Stimulated activated naive CD4-positive, alpha-beta T cell treated with Interleukin-2 at 50 U/mL for 16 hours (primary cell): ENCODE results near the gene ILDR2.

ENCODE experiments used
- DNase-seq: peaks from one replicate; lab custom pipeline; 2025; lab: John Stamatoyannopoulos, UW

Gene ILDR2, protein sequence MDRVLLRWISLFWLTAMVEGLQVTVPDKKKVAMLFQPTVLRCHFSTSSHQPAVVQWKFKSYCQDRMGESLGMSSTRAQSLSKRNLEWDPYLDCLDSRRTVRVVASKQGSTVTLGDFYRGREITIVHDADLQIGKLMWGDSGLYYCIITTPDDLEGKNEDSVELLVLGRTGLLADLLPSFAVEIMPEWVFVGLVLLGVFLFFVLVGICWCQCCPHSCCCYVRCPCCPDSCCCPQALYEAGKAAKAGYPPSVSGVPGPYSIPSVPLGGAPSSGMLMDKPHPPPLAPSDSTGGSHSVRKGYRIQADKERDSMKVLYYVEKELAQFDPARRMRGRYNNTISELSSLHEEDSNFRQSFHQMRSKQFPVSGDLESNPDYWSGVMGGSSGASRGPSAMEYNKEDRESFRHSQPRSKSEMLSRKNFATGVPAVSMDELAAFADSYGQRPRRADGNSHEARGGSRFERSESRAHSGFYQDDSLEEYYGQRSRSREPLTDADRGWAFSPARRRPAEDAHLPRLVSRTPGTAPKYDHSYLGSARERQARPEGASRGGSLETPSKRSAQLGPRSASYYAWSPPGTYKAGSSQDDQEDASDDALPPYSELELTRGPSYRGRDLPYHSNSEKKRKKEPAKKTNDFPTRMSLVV

DNA sequence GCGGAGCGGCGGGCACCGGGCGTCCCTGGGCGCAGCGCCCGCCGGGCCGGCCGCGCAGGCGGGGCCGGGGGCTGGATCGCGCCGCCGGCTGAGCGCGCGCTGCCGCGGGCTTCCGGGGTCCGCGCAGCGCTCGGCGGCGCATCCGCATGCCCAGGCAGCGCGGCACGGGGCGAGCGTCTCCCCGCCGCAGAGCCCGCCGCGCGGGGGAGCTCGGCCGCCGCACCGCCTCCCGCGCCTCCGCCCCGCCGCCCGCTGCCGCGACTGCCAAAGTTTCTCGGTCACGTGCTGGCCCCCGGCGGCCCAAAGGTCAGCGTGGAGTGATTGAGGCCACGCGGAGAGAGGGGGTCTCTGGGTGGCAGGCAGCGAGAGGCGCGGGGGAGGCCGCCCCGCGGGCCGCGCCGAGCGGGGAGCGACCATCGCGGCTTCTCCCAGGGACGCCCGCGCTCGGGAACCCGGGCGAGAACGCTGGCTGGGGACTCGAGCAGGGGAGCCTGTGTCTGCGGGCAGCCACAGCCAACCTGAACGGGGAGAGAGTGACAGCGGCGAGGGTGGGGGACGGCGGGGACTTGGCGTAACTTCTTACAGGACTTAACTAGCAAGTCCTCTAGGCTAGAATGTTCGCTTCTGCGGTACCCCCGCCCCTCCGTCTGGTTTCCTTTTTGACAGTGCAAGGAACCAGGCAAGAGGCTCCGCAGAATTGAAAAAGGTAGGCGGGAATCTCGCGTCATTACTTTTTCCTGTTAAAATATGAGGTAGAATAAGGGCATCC lies at the start of gene ILDR2:
ILDR2 (minus strand) TSS at position 180 of the 769 bp plus-strand sequence. CDS start 272 bp downstream, outside the sequence.
- DNase-seq = peak; percentile 63

DNA sequence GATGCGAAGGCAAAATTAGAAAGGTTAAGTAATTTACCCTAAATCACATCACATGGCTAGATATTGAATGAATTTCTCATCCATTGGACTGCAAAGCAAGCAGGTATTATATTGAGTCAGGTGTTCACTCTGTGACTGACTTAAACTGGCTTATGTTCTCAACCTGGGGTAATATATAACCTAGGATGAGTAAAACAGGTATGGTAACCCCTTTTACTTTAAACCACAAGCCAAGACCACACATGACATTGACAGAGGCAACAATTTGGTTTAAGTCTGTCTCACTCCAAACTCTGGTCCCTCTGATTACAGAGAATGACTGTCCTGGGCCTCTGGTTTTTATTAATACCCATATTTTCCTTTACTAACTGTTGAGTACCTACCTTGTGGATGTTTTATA lies 47.0 kb upstream of the ILDR2 start:
- DNase-seq = no peak

DNA sequence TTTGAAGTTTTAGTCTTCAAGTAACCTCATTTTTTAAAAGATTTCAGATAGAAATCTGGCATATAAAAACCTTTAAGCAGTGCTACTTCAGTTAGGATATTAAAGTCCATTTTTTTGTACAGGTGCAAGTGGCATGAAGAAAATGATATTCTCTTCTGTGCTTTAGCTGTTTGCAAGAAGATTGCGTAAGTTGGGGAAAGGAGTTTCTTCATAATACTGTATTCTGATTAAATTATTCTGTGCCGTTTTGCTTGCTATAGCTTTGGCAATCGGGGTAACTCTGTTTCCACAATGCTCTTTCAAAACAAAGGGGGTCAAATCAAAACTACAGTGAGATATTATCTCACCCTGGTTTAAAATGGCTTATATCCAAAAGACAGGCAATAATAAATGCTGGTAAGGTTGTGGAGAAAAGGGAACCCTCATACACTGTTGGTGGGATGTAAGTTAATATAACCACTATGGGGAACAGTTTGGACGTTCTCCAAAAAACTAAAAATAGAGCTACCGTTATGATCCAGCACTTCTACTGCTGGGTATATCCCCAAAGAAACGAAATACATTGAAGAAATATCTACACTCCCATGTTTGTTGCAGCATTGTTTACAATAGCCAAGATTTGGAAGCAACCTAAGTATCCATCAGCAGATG lies 40.9 kb upstream of the ILDR2 start:
- DNase-seq = no peak

DNA sequence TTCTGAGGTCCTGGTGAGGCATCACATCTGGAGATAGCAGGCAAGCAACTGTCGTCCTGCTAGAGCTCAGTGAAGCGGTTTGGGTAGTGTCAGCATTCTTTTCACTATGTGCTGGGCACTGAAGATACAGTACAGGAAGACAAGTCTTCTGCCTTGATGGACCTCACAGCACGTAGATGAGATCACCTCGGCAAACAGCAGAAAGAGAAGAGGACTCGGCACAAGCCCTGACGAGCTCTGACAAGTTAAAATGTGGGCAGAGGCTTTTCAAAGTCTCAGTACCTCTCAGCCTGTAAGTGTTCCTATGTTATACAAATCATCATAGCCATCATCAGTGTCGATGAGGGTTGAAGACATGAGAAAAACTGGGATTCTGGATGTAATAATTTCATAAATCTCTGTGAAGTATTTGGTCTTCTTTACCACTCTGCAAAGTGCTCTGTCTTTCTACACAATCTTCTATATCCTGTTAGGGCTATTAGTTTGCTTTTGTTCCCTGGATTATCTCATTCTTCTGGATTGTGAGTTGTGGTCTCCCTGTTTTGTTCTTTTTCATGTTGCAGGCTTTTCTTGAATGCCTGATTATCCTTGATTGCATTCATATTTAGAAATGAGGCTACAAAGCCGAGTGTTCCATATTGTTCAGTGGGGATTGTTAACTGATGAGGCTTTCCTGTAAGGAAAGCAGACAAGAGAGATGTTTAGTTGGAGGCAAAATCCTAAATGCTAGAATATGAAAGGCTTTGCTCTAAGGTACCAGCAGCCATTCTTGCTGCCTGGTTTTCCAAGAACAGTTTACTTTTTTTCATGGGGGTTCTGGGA lies 38.0 kb upstream of the ILDR2 start:
- no peak for DNase-seq

DNA sequence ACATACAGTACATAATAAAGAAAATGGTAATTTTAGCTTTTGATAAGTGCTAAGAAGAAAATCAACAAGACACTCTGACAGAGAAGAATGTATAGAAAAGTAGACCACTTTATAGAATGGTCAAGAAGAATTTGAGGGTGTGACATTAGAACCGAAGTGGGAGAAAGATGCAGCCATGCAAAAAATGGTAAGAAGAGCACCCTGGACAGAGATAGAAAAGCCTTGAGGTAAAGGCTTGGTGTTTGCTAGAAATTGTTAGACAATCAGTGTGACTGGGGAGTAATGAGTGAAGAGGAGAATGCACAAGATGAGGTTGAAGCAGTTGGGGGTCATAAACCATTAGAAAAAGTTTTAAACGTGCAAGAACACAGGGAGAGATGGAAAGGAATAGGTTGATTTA lies 37.2 kb upstream of the ILDR2 start:
- DNase-seq = no peak

DNA sequence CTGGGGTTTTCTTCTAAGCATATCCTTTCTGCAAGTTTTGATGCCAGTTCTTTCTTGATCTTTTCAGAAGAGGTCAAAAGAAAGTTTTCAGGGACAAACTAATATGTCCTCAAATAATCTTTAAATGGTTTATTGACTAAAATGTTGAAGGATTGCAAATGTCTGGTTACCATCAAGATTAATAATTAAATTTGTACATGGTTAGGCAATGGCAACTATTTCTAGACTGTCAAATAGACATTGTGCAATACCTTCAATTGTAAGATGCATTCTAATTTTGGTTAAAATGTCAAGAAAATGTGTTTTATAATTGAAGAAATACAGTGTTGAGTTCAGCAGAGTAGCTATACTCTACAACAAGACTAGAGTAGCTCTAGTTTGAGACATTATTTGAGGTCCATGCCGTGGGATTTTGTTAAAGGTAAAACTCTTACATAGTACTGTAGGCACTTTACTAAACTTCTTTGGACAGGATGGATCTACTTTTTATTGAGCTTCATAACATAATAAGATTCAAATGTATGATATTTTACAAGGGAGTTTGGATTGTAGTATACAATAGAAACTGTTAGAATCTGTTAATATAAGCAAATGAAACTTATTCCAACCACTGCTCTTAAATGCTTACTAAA lies 36.3 kb upstream of the ILDR2 start:
- no peak for DNase-seq

DNA sequence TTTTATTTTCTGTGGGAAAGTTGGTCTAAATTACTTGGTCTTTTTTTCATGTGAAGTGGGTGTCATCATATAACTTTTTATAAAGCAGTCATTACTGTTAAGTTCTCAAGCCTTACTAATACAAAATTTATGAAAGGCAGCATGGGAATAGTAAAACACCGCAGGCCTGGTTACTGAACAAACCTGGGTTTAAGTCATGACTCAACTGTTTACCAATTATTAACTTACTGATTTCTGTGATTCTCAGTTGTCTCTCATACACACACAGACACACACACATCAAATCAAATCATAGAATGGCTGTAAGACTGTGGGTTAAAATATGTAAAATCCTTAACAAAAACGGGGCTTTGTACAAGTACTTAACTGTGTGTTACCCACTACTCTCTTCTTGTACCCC lies 28.4 kb upstream of the ILDR2 start:
- DNase-seq = no peak

DNA sequence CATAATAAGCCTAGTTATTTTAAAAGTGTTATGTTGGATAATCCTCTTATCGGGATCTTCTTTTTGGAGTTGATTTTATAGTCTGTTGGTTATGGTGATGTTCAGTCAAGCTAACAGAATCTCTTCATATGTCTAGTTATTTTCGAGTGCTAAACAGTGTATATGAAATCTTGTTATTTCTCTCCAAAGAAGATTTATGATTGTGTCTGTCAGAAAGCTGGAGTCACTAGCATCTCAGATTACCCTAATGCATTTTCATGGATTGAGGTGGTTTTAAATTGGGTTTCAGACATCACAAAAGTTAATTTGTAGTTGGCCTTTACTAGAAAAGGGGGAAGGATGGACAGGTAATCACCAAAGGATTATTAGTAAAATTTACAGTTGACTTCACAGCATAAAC lies 27.0 kb upstream of the ILDR2 start:
- DNase-seq = no peak

DNA sequence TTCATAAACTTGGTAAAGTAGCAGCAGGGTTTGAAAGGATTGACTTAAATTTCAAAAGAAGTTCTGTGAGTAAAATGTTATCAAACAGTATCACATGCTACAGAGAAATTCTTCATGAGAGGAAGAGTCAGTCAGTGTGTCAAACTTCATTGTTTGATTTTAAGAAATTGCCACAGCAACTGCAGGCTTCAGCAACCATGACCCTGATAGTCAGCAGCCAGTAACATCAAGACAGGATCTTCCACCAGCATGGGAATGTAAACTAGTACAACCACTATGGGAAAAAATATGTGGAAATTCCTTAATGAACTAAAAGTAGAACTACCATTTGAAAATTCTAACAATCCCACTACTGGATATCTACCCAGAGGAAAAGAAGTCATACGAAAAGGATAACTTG lies 25.2 kb upstream of the ILDR2 start:
- no peak for DNase-seq

DNA sequence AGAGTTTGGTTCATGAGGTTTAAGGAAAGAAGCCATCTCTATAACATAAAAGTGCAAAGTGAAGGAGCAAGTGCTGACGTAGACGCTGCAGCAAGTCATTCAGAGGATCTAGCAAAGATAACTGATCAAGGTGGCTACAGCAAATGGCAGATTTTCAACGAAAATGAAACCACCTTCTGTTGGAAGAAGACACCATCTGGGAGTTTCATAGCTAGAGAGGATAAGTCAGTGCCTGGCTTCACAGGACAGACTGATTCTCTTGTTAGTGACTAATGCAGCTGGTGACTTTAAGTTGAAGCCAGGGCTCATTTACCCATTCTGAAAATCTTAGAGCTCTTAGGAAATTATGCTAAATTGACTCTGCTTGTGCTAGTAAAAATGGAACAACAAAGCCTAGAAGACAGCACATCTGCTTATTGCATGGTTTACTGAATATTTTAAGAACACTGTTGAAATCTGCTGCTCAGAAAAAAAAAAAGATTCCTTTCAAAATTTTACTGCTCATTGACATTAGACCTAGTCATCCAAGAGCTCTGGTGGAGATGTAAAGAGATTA lies 24.2 kb upstream of the ILDR2 start:
- no peak for DNase-seq

DNA sequence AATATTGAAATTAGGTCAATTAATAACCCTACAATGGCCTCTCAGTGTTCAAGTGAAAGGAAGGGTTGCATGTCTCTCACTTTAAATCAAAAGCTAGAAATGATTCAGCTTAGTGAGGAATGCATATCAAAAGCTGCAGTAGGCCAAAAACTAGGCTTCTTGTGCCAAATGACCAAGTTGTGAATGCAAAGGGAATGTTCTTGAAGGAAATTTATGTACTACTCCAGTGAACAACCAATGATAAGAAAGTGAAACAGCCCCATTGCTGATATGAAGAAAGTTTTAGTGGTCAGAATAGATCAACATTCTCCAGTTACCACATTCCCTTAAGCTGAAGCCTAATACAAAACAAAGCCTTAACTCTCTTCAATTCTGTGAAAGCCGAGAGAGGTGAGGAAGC lies 23.7 kb upstream of the ILDR2 start:
- no peak for DNase-seq

DNA sequence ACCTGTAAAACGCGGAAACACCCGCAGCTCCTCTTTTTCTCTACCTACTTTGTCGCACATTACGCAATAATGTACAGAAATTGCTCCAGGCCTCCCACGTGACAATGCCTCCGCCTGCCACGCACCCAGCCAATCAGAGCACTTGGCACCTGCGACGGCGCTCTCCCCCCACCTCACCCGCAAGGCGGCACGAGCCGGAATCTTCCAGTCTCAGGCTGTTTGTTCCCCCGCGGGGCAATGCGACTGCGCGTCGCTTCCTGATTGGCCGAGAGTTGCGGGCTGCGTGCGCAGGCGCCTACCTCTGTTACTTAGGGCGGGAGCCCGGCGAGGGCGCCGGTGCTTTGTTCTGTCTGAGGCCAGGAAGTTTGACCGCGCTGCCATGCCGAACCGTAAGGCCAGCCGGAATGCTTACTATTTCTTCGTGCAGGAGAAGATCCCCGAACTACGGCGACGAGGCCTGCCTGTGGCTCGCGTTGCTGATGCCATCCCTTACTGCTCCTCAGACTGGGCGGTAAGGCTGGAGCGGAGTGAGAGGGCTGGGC lies 13.7 kb upstream of the ILDR2 start, which contains the start of gene MAEL:
MAEL (plus strand) TSS at position 307 of the 542 bp plus-strand sequence; CDS start at position 380, 73 bp downstream.
- DNase-seq = no peak

DNA sequence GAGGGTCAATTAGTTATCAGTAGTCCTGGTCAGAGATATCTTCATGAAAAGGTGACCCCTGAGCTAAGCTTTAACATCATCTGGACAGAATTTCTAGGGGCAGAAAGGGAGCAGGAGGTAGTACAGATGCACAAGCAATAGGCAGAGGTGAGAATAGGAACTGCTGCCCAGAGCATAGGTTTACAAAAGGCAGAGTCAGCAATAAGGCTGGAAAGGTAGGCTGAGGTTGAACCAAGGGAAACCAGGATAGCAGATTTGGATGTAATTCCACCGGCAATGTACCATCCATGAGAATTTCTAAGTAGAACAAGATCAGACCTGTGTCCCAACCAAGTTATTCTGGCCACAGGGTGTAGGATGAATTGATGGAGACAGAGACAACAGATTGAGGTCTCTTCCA lies 6.2 kb upstream of the ILDR2 start:
- no peak for DNase-seq

DNA sequence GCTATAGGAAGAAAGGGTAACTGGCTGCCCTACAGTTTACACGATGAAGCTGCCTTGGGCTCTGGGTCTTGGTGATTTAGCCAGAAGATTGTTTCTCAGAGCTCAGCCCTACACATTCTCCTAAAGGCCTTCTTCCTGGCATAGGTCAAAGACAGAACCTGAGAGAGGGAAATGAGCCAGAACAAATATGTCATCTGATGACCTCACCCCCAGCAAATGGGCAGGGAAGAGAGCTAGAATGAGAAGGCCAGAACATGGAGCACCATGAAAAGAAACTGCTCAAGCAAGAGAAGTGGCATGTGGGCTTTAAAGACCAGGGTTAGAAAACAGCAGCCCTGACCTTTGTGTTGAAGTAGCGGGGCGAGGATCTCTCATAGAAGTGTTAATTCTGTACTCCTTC lies 5.5 kb upstream of the ILDR2 start:
- no peak for DNase-seq

DNA sequence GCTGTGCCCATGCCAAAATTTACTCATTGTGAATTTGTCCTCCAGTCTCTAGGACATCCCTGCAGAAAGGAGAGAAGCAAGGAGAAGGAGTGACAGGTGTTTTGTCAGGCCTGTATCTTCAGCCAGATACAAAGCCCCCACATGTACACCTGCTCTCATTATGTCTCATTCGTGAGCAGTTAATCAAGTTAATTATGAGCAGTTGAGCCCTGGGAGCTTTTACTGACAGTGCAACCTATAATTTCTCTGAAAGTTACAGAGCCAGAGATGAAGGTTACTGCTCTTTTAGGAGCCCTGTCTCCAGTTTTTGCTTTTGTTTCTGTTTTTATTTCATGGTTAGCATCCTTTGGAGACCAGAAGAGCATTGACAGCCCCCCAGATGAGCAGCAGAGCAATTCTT lies 5.0 kb upstream of the ILDR2 start:
- DNase-seq = no peak

DNA sequence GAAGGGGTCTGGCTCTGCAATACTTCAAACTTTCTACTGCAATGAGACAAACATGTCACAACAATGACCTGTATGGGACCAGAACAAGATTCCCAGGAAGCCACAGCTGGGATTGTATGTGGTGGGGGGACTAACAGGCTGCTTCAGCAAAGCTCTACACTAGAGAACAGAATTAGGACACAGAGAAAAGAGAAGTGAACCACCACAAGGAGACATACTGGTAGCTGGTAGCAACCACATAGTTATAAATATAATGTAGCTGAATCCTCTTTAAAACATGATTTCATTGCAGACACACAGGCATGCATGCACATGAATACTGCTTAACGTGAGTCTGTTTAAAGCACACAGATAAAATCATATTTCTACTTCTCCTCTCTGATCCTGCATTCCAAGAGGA lies 3.5 kb upstream of the ILDR2 start:
- no peak for DNase-seq

DNA sequence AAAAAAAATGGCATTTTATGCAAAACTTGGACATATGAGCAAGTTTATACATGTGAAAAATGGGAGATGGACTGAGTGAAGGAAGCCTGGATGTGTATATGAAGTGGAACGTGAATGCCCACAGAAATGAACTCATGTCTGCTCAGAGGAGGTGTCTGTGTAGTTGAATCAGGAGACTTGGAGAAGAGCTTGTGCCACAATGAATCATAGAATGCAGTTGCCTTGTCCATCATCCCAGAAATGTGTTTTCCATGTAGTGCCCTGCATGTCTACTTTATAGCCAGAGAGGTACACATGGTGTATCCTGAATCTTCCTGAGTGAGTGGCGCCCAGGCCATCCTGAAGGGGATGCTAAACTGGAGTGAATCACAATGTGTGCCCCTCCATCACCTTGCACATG lies 2.6 kb upstream of the ILDR2 start:
- DNase-seq = no peak

DNA sequence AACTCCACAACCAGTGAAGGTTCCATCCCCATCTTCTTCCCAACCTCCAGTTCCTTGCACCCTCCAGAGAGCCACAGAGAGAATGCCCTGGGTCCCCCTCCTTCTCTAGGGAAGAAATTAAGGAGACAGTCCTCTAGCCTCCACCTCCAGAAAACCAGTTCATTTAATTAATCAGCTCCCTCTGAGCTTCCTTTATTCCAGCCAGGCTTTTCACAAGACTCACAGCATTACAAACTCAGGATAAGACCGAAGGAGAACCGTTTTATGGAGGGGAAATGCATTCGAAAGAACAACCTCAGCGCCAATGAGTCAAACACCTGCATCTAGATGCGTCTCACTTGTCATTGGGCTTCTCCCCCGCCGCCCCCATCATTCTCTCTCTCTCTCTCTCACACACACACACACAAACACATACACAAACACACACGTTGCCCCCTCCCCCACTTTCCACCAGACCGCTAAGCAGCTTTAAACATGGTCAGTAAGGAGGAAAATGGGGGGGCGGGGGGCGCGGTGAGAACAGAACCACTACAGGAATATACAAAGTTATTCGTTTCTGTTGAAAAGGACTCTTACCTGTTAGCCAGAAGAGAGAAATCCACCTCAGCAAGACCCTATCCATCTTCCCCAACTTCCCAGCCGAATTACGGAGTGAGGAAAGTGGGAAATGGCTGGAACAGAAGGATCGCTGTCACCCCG lies 544 bp downstream of the ILDR2 start:
- peak; percentile 49 for DNase-seq

DNA sequence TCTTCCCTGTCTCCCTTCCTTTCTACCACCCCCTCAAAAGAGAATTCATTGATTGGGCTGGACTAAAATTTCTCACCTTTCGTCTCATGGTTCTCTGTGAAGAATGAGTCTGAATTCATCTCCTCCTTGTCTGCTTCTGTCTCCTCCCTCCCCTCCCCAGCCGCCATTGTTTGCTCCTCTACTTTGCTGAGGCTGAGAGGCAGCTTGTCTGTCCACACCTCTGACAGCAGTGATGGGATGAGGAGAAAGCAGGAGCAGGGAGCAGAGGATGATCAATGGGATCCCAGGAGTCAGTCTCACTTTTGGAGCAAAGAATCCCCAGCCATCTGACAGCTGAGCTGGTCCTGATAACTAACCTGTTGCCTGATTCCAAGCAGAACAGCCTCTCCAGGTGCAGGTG lies 2.5 kb downstream of the ILDR2 start:
- no peak for DNase-seq

DNA sequence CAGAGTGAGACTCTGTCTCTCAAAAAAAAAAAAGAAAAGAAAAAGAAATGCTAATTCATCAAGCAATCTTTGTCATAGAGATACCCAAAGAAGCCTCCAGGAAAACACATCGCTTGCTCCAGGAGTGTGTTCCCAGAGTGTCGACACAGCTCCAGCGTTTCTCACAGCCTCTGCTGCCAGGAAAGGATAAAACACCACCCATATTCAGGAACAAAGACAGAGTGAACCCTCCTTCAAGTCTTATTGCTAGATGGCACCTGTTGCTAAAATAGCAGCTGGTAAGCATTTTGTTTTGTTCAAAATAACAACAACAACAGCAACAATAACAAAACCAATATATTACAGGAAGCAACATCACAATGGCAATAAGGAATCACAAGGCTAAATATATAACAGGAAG lies 3.1 kb downstream of the ILDR2 start:
- DNase-seq = no peak
